C4-2B (cell line): ENCODE results near the gene OR7A5.

Experiments
- H3K27ac ChIP-seq: fragments of 450-650 bp; 2 replicates; pipeline ENCODE4 v1.5.1; 2017
- ZFX ChIP-seq: fragments of 450-650 bp; IDR thresholded peaks from 2 replicates; pipeline ENCODE4 v1.6.1; 2017
- TF ChIP-seq, protein P1 (sequence below): fragments of 450-650 bp; conservative IDR thresholded peaks from 2 replicates; pipeline ENCODE4 v1.5.1; 2017; ENCODE audit warnings: mild to moderate bottlenecking

The OR7A5 gene

DNA sequence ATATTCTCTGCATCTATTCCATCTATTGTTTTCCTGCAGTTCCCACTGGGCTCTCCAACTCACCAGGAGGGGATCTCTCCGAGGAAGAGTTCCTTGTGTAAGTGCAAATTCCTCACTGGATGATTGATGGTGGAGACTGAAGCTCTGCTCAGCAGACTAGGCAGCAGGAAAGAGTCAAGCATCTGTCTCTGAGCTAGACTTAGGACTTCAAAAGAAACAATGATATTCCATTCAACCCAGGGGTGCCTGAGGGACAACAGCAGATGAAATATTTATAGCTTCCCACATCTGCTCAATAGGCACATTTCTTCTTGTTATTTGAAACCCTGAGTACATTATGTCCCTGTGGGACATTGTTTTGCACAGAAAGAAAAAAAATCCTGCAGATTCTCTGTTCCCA is at the start of gene OR7A5, which contains the start of gene OR7C1:
OR7A5 (minus strand) TSS at position 175 of the 400 bp plus-strand sequence. CDS start 6,944 bp downstream, outside the sequence.
OR7C1 (minus strand) TSS at position 175 of the 400 bp plus-strand sequence. CDS start 35,049 bp downstream, outside the sequence.
- H3K27ac ChIP-seq, result no peak within 1 kb of the TSS
- TF ChIP-seq, protein P1, sequence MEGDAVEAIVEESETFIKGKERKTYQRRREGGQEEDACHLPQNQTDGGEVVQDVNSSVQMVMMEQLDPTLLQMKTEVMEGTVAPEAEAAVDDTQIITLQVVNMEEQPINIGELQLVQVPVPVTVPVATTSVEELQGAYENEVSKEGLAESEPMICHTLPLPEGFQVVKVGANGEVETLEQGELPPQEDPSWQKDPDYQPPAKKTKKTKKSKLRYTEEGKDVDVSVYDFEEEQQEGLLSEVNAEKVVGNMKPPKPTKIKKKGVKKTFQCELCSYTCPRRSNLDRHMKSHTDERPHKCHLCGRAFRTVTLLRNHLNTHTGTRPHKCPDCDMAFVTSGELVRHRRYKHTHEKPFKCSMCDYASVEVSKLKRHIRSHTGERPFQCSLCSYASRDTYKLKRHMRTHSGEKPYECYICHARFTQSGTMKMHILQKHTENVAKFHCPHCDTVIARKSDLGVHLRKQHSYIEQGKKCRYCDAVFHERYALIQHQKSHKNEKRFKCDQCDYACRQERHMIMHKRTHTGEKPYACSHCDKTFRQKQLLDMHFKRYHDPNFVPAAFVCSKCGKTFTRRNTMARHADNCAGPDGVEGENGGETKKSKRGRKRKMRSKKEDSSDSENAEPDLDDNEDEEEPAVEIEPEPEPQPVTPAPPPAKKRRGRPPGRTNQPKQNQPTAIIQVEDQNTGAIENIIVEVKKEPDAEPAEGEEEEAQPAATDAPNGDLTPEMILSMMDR, result no peak
- no peak for TF ChIP-seq ZFX

DNA sequence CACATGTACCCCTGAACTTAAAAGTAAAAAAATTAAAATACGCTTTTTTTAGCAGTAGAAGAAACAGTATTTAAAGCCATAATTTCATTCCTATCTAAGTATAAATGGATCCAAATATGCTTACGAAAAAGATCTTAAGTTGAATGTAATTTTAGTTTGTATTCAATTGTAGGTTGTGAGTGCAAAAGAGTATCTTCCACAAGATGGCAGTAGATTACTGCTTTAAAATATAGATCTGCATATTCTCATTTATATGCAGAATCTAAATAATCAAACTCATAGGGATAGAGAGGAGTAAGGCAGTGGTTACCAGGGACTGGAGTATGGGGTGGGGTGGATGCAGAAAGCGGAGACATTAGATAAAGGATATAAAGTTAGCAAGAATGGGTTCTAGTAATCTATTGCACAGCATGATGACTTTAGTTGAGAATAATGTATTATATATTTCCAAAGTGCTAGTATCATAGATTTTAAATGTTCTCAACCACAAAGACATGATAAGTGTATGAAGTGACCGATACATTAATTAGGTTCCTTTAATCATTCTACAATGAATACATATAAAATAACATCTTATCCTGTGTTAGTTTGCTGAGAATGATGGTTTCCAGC is 36.7 kb upstream of the OR7A5 start:
- TF ChIP-seq ZFX, result no peak
- TF ChIP-seq, protein P1, result peak; percentile 81
- H3K27ac ChIP-seq, result no peak overlapping the region

DNA sequence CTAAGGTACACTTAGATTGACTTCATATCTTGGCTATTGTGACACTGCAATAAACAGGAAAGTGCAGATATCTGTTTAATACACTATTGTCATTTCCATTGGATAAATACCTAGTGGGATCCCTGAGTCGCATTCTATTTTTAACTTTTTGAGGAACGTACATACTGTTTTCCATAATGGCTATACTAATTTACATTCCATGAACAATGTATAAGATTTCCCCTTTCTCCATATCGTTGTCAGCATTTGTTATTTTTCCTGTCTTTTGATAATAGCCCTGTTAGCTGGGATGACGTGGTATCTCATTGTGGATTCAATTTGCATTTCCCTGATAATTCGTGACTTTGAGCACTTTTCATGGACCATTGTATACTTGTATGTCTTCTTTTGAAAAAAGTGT is 33.5 kb upstream of the OR7A5 start:
- TF ChIP-seq, protein P1, result no peak
- no peak for TF ChIP-seq ZFX
- no peak overlapping the region for H3K27ac ChIP-seq

DNA sequence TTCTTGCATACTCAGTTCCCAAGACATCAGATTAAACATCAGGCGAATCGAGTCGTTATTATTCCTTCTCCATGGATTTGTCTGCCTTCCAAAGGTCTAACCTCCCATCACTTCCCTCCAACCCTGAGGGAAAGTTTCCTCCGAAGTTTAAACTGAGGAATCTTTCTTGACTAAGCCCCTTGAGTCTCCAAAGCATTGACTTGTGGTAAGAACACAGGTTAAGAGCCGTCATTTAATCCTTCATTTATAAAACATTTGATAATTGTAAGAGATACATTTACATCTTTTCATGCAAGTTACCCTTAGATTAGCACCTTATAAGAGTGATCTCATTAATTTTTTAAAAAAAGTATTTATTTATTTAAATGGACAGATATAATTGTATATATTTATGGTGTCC is 13.8 kb upstream of the OR7A5 start, which contains the start of gene OR7A10:
OR7A10 (minus strand) TSS at position 101 of the 400 bp plus-strand sequence. CDS start 7,045 bp downstream, outside the sequence.
- no peak for TF ChIP-seq ZFX
- TF ChIP-seq, protein P1, result no peak
- H3K27ac ChIP-seq, result no peak within 1 kb of the TSS

DNA sequence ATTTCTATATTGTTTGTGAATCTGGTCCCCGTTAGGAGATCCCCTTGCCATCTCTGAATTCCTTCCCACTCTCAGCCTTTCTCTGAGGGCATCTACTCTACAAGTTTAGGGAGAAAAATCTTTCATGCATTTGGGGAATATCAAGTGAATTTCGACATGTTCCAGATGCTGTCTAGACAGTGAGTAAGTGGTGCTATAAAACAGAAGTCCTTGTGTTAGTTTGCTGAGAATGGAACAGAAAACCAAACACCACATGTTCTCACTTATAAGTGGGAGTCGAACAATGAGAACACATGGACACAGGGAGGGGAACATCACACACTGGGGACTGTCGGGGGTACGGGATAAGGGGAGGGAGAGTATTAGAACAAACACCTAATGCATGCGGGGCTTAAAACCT is 8.6 kb upstream of the OR7A5 start:
- no peak for TF ChIP-seq ZFX
- TF ChIP-seq, protein P1, result no peak
- H3K27ac ChIP-seq, result no peak overlapping the region

DNA sequence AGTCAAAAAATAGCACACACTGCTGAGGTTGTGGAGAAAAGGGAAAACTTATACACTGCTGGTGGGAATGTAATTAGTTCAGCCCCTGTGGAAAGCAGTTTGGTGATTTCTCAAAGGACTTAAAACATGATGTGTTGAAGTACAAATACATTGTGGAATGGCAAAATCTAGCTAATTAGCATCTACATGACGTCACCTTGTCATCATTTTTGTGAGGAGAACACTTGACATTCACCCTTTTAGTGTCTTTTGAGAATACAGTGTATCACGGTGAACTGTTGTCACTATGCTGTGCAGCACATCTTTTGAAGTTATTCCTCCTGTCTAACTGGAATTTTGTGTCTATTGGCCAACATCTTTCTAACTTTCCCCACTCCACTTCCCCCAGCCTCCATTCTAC is 8.2 kb upstream of the OR7A5 start:
- TF ChIP-seq, protein P1, result no peak
- no peak for TF ChIP-seq ZFX

DNA sequence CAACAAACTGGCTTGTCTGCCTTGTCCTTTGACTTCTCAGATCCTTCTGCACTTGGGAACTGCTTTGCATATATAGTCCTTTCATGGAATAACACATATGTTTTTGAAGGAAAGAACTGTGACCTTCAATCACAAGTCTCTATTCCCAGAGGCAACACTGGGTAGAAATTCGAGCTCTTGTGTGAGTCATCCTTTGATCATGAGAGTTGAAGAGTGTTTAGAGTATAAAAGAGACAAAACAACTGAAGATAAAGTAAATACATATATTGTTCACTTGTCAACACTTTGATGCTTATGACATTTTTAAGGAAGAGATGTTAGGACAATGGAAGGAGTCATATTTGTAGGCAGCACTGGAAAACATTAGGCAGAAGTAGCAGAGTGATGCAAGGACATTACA is 5.2 kb upstream of the OR7A5 start:
- no peak overlapping the region for H3K27ac ChIP-seq
- no peak for TF ChIP-seq ZFX
- TF ChIP-seq, protein P1, result no peak

More for the DNA sequence above, 8.2 kb upstream of the OR7A5 start:
- no peak overlapping the region for H3K27ac ChIP-seq
